Neural progenitor cell (in vitro differentiated cells): ENCODE data around the gene FOXF2.

ENCODE experiments used
- EZH2phosphoT487 ChIP-seq: fragments of 200-600 bp; sonication (generic); IDR thresholded peaks from 2 replicates; pipeline ENCODE4 v1.6.1; 2017; ENCODE audit warnings: antibody characterized with exemption
- TF ChIP-seq, protein P1 (sequence below): fragments of 200-600 bp; sonication (generic); IDR thresholded peaks from 2 replicates; pipeline ENCODE4 v1.5.1; 2017; ENCODE audit warnings: antibody characterized with exemption, mild to moderate bottlenecking

DNA sequence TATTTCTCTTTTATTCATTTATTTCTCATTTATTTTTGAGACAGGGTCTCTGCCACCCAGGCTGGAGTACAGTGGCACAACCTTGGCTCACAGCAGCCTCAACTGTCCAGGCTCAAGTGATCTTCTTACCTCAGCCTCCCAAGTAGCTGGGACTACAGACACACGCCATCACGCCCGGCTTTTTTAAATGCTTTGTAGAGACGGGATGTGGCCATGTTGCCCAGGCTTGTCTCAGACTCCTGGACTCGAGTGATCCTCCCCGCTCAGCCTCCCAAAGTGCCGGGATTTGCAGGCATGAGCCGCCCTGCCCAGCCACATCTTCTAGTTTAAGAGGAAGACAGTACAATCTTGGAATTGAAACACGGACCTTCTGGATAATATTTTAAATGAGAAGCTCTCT lies 21.6 kb upstream of the FOXF2 start:
- no peak for TF ChIP-seq EZH2phosphoT487
- TF ChIP-seq, protein P1, sequence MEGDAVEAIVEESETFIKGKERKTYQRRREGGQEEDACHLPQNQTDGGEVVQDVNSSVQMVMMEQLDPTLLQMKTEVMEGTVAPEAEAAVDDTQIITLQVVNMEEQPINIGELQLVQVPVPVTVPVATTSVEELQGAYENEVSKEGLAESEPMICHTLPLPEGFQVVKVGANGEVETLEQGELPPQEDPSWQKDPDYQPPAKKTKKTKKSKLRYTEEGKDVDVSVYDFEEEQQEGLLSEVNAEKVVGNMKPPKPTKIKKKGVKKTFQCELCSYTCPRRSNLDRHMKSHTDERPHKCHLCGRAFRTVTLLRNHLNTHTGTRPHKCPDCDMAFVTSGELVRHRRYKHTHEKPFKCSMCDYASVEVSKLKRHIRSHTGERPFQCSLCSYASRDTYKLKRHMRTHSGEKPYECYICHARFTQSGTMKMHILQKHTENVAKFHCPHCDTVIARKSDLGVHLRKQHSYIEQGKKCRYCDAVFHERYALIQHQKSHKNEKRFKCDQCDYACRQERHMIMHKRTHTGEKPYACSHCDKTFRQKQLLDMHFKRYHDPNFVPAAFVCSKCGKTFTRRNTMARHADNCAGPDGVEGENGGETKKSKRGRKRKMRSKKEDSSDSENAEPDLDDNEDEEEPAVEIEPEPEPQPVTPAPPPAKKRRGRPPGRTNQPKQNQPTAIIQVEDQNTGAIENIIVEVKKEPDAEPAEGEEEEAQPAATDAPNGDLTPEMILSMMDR, result no peak
